SK-N-SH (cell line): ENCODE measurements around the gene SUN2. TPM values are rescaled to one million over a fixed set of nuclear protein-coding genes. Genes with fewer than 3 reads are reported as not detected.

Source experiments
- CTCF ChIA-PET: fragments of 300-600, 350-600 bp; formaldehyde crosslinking; extraction: SDS; loops from one replicate; lab custom pipeline; 2021; lab: Yijun Ruan, JAX
- POLR2A ChIA-PET: fragments of 350-600 bp; sonication (Branson Sonifier 250); formaldehyde crosslinking; extraction: SDS; loops from one replicate; lab custom pipeline; 2020; ENCODE audit warnings: antibody characterized with exemption, inconsistent platforms; lab: Yijun Ruan, JAX
- DNase-seq: peaks from one replicate; pipeline ENCODE4 v3.0.0; 2012
- H2AFZ ChIP-seq: fragments of 200-600 bp; sonication (generic); 2 replicates; pipeline ENCODE4 v1.8.1; 2016; ENCODE audit warnings: antibody characterized with exemption, mild to moderate bottlenecking, low read depth
- H3F3A ChIP-seq: fragments of 200-600 bp; sonication (generic); replicated peaks from 2 replicates; pipeline ENCODE3; 2016; ENCODE audit warnings: antibody characterized with exemption, mild to moderate bottlenecking; ENCODE audit not compliant: insufficient read depth
- H3K27ac ChIP-seq, 2 experiments: fragments of 200-500 bp in 1 of 2; fragments of 200-600 bp in 1 of 2; sonication (Bioruptor generic) in 1 of 2; sonication (generic), shearing (Covaris generic) in 1 of 2; 2 replicates each; pipeline versions ENCODE4 v1.5.1 to v1.6.1; 2014 to 2016; ENCODE audit warnings: low read depth in 2 of 2, inconsistent platforms in 1 of 2, low read length in 1 of 2, mild to moderate bottlenecking in 1 of 2, mixed read lengths in 1 of 2
- H3K27me3 ChIP-seq: fragments of 200-600 bp; sonication (generic), shearing (Covaris generic); 2 replicates; pipeline ENCODE4 v1.6.1; 2016; ENCODE audit warnings: mixed run types; ENCODE audit not compliant: insufficient read depth
- H3K36me3 ChIP-seq, 2 experiments: fragments of 200-500 bp in 1 of 2; fragments of 200-600 bp in 1 of 2; sonication (Bioruptor generic) in 1 of 2; sonication (generic) in 1 of 2; replicated peaks in 1 of 2; 2 replicates each; pipeline versions ENCODE3 to v1.5.1; 2014 to 2016; ENCODE audit warnings: low read length in 1 of 2, mild to moderate bottlenecking in 1 of 2; ENCODE audit not compliant: insufficient read depth in 2 of 2, control insufficient read depth in 1 of 2
- H3K4me1 ChIP-seq, 2 experiments: fragments of 200-500 bp in 1 of 2; fragments of 200-600 bp in 1 of 2; sonication (Bioruptor generic) in 1 of 2; sonication (generic), shearing (Covaris generic) in 1 of 2; 2 replicates each; pipeline versions ENCODE4 v1.5.1 to v1.6.1; 2014 to 2016; ENCODE audit warnings: low read depth in 1 of 2, low read length in 1 of 2, mixed run types in 1 of 2; ENCODE audit not compliant: insufficient read depth in 2 of 2, control insufficient read depth in 1 of 2
- H3K4me2 ChIP-seq: fragments of 200-600 bp; sonication (generic), shearing (Covaris generic); 2 replicates; pipeline ENCODE4 v1.6.1; 2017; ENCODE audit warnings: mixed run types
- H3K4me3 ChIP-seq, 2 experiments: fragments of 200-500 bp in 1 of 2; fragments of 200-600 bp in 1 of 2; sonication (Bioruptor generic) in 1 of 2; sonication (generic), shearing (Covaris generic) in 1 of 2; 2 replicates each; pipeline versions ENCODE4 v1.5.1 to v1.8.1; 2014 to 2016; ENCODE audit warnings: low read depth in 2 of 2, inconsistent platforms in 1 of 2, low read length in 1 of 2, mild to moderate bottlenecking in 1 of 2, mixed read lengths in 1 of 2, moderate library complexity in 1 of 2
- H3K79me2 ChIP-seq: fragments of 200-600 bp; sonication (generic); 2 replicates; pipeline ENCODE4 v1.8.1; 2017; ENCODE audit warnings: mild to moderate bottlenecking; ENCODE audit not compliant: insufficient read depth
- H3K9ac ChIP-seq: fragments of 200-600 bp; sonication (generic); 2 replicates; pipeline ENCODE4 v1.6.1; 2017; ENCODE audit warnings: mixed run types
- H3K9me2 ChIP-seq: fragments of 200-600 bp; sonication (generic); 2 replicates; pipeline ENCODE4 v1.6.1; 2017; ENCODE audit warnings: mixed run types
- H3K9me3 ChIP-seq: fragments of 200-600 bp; sonication (generic); 2 replicates; pipeline ENCODE4 v1.6.1; 2017; ENCODE audit warnings: mixed run types, mild to moderate bottlenecking, moderate library complexity
- H4K20me1 ChIP-seq: fragments of 200-600 bp; sonication (generic); 2 replicates; pipeline ENCODE4 v1.6.1; 2017; ENCODE audit warnings: mild to moderate bottlenecking, mixed run types; ENCODE audit not compliant: insufficient read depth
- CHD2 ChIP-seq: fragments of 150-350 bp; IDR thresholded peaks from 2 replicates; pipeline ENCODE4 v1.6.1; 2018; ENCODE audit warnings: low read length; ENCODE audit not compliant: partially characterized antibody
- EZH2phosphoT487 ChIP-seq: fragments of 200-600 bp; sonication (generic); IDR thresholded peaks from 2 replicates; pipeline ENCODE4 v1.6.1; 2017; ENCODE audit warnings: low read depth, mixed run types, mild to moderate bottlenecking, antibody characterized with exemption, moderate library complexity, borderline replicate concordance
- FOSL2 ChIP-seq: IDR thresholded peaks from 2 replicates; pipeline ENCODE4 v1.4.0; 2012; ENCODE audit warnings: low read depth, mild to moderate bottlenecking, moderate library complexity, borderline replicate concordance
- FOXM1 ChIP-seq: IDR thresholded peaks from 2 replicates; pipeline ENCODE4 v1.4.0; 2012; ENCODE audit warnings: low read depth, mild to moderate bottlenecking
- GABPA ChIP-seq: IDR thresholded peaks from 2 replicates; pipeline ENCODE4 v1.4.0; 2012; ENCODE audit warnings: low read depth, mild to moderate bottlenecking
- GATA2 ChIP-seq: sonication (generic); formaldehyde crosslinking; IDR thresholded peaks from 2 replicates; pipeline ENCODE4 v1.5.0; 2020; ENCODE audit warnings: mild to moderate bottlenecking, missing genetic modification reagents
- JUND ChIP-seq: IDR thresholded peaks from 2 replicates; pipeline ENCODE4 v1.4.0; 2012
- MEF2A ChIP-seq: IDR thresholded peaks from 2 replicates; pipeline ENCODE4 v1.4.0; 2012; ENCODE audit warnings: low read depth, borderline replicate concordance
- NRF1 ChIP-seq: IDR thresholded peaks from 2 replicates; pipeline ENCODE4 v1.6.1; 2012; ENCODE audit warnings: low read depth, mild to moderate bottlenecking, low read length
- RAD21 ChIP-seq: IDR thresholded peaks from 2 replicates; pipeline ENCODE4 v1.6.1; 2012; ENCODE audit warnings: mild to moderate bottlenecking, low read length
- RXRA ChIP-seq: IDR thresholded peaks from 2 replicates; pipeline ENCODE4 v1.4.0; 2012; ENCODE audit warnings: low read depth, mild to moderate bottlenecking, borderline replicate concordance
- SIN3A ChIP-seq: IDR thresholded peaks from 2 replicates; pipeline ENCODE4 v1.6.1; 2012; ENCODE audit warnings: low read depth, mild to moderate bottlenecking, low read length, moderate library complexity, borderline replicate concordance
- TAF1 ChIP-seq: IDR thresholded peaks from 2 replicates; pipeline ENCODE4 v1.6.1; 2012; ENCODE audit warnings: low read depth, mild to moderate bottlenecking, low read length, moderate library complexity, borderline replicate concordance
- TCF12 ChIP-seq: IDR thresholded peaks from 2 replicates; pipeline ENCODE4 v1.4.0; 2012
- TEAD4 ChIP-seq: IDR thresholded peaks from 2 replicates; pipeline ENCODE4 v1.4.0; 2012; ENCODE audit warnings: mild to moderate bottlenecking, borderline replicate concordance; ENCODE audit not compliant: insufficient read depth
- WGBS: methylation state at CpG from one replicate; pipeline ENCODE4 v1.1.6; 2017; ENCODE audit warnings: low lambda C conversion rate; 5-methylcytosine and 5-hydroxymethylcytosine counted together
- polyA plus RNA-seq, 3 experiments: library from polyadenylated mRNA; depleted of rRNA; stranded (reverse); fragments of >200 nt; gene quantifications; 2 replicates each; pipeline ENCODE4 v1.2.3, GENCODE V29; 2012
- TF ChIP-seq, protein P1 (sequence below): IDR thresholded peaks from 2 replicates; pipeline ENCODE4 v1.4.0; 2012; ENCODE audit warnings: low read depth
- TF ChIP-seq, protein P2 (sequence below): fragments of 150-350 bp; IDR thresholded peaks from 2 replicates; pipeline ENCODE4 v1.6.1; 2017; ENCODE audit warnings: antibody characterized with exemption, low read length, low read depth, borderline replicate concordance
- TF ChIP-seq, protein P3 (sequence below): fragments of 150-350 bp; IDR thresholded peaks from 2 replicates; pipeline ENCODE4 v1.6.1; 2016; ENCODE audit warnings: mild to moderate bottlenecking, low read depth, low read length
- TF ChIP-seq, protein P4 (sequence below): IDR thresholded peaks from 2 replicates; pipeline ENCODE4 v1.6.1; 2012; ENCODE audit warnings: mild to moderate bottlenecking, low read depth, low read length, moderate library complexity

Gene SUN2
- polyA plus RNA-seq, 1 of the 3 experiments (the other 2 are of a cell fraction), result 10.2 TPM

DNA sequence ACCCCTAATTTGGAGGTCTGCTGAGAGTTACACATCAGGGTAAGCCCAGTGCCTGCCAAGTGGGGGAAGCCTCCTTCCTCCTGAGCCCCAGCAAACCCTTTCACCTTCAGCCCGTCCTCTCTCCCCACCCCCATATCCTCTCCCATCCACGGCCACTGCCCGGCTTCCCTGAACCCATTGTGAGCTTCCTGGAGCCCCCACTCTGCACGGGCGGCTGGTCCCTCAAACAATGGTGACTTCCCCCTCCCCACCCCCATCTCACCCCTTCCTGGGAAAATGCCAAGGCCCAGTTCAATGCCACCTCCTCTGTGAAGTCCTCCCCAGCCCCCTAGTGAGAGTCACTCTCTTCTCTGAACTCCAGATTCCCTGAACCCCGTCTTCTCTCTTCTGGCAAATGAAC is 20.3 kb upstream of the SUN2 start:
- no peaks in the 10 kb centered on the region for H3K9me3 ChIP-seq
- no peak overlapping the region for H3K4me2 ChIP-seq
- 93% methylated on average over 5 of the region's 6 CpGs for WGBS
- no peaks in the 10 kb centered on the region for H3K36me3 ChIP-seq
- no peaks in the 10 kb centered on the region for H3K79me2 ChIP-seq
- H3K4me1 ChIP-seq, result no peaks in the 10 kb centered on the region
- H4K20me1 ChIP-seq, result no peaks in the 10 kb centered on the region
- no peak overlapping the region for H3K9ac ChIP-seq
- no peaks in the 10 kb centered on the region for H3K9me2 ChIP-seq
- H3F3A ChIP-seq, result no peaks in the 10 kb centered on the region
- POLR2A ChIA-PET, result no interaction called here
- H3K27me3 ChIP-seq, result no peaks in the 10 kb centered on the region
- DNase-seq, result no peak
- no peak overlapping the region for H3K4me3 ChIP-seq
- H3K27ac ChIP-seq, result no peak overlapping the region
- TF ChIP-seq NRF1, result no peak
- TF ChIP-seq FOSL2, result no peak
- TF ChIP-seq FOXM1, result no peak
- no peak for TF ChIP-seq TCF12
- TF ChIP-seq EZH2phosphoT487, result no peak
- TF ChIP-seq GATA2, result no peak
- TF ChIP-seq, protein P1, sequence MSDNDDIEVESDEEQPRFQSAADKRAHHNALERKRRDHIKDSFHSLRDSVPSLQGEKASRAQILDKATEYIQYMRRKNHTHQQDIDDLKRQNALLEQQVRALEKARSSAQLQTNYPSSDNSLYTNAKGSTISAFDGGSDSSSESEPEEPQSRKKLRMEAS, result no peak
- no peak for TF ChIP-seq MEF2A
- TF ChIP-seq, all 33 proteins: peak for 0
- H2AFZ ChIP-seq, result no peak overlapping the region
- CTCF ChIA-PET, result interaction anchor here (0.9 kb wide), 1 partner anchor 10 kb away, joined by 3 read pairs; no protein-coding TSS in a partner anchor

DNA sequence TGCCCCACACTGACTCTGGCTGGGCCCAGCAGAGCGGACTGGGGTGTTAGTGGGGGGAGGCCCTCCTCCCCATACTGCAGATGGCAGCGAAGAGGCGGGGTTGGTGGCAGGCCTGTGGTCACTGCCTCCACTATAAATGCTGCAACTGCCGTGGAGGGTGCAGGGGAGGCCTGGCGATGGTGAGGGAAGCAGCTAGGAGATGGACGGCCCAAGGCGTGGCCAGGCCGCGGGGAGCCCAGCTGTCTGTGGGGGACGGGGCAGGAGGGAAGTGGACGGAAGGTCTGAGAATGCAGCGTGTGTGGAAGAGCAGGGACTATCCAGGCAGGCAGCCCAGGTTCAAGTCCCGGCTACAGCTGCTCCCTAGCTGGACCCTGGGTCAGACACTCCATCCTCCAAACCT is 19.9 kb upstream of the SUN2 start:
- DNase-seq, result no peak
- Histone ChIP-seq H3K9me2 (no peaks in the 10 kb centered on the region), H4K20me1 (no peaks in the 10 kb centered on the region), H3K4me2 (no peak overlapping the region), H3K4me3 (no peak overlapping the region), H2AFZ (no peak overlapping the region), H3K9ac (no peak overlapping the region), H3F3A (no peaks in the 10 kb centered on the region), H3K4me1 (no peaks in the 10 kb centered on the region), H3K27ac (no peak overlapping the region), H3K79me2 (no peaks in the 10 kb centered on the region), H3K36me3 (no peaks in the 10 kb centered on the region), H3K9me3 (no peaks in the 10 kb centered on the region), H3K27me3 (no peaks in the 10 kb centered on the region)
- no peak for TF ChIP-seq NRF1
- TF ChIP-seq, protein P2, sequence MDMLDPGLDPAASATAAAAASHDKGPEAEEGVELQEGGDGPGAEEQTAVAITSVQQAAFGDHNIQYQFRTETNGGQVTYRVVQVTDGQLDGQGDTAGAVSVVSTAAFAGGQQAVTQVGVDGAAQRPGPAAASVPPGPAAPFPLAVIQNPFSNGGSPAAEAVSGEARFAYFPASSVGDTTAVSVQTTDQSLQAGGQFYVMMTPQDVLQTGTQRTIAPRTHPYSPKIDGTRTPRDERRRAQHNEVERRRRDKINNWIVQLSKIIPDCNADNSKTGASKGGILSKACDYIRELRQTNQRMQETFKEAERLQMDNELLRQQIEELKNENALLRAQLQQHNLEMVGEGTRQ, result no peak
- TF ChIP-seq RXRA, result no peak
- no peak for TF ChIP-seq TAF1
- no peak for TF ChIP-seq SIN3A
- TF ChIP-seq, protein P3, sequence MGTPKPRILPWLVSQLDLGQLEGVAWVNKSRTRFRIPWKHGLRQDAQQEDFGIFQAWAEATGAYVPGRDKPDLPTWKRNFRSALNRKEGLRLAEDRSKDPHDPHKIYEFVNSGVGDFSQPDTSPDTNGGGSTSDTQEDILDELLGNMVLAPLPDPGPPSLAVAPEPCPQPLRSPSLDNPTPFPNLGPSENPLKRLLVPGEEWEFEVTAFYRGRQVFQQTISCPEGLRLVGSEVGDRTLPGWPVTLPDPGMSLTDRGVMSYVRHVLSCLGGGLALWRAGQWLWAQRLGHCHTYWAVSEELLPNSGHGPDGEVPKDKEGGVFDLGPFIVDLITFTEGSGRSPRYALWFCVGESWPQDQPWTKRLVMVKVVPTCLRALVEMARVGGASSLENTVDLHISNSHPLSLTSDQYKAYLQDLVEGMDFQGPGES, result no peak
- no peak for TF ChIP-seq TCF12
- no peak for TF ChIP-seq RAD21
- no peak for TF ChIP-seq FOSL2
- no peak for TF ChIP-seq TEAD4
- TF ChIP-seq GABPA, result no peak
- TF ChIP-seq, protein P4, sequence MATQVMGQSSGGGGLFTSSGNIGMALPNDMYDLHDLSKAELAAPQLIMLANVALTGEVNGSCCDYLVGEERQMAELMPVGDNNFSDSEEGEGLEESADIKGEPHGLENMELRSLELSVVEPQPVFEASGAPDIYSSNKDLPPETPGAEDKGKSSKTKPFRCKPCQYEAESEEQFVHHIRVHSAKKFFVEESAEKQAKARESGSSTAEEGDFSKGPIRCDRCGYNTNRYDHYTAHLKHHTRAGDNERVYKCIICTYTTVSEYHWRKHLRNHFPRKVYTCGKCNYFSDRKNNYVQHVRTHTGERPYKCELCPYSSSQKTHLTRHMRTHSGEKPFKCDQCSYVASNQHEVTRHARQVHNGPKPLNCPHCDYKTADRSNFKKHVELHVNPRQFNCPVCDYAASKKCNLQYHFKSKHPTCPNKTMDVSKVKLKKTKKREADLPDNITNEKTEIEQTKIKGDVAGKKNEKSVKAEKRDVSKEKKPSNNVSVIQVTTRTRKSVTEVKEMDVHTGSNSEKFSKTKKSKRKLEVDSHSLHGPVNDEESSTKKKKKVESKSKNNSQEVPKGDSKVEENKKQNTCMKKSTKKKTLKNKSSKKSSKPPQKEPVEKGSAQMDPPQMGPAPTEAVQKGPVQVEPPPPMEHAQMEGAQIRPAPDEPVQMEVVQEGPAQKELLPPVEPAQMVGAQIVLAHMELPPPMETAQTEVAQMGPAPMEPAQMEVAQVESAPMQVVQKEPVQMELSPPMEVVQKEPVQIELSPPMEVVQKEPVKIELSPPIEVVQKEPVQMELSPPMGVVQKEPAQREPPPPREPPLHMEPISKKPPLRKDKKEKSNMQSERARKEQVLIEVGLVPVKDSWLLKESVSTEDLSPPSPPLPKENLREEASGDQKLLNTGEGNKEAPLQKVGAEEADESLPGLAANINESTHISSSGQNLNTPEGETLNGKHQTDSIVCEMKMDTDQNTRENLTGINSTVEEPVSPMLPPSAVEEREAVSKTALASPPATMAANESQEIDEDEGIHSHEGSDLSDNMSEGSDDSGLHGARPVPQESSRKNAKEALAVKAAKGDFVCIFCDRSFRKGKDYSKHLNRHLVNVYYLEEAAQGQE, result no peak
- TF ChIP-seq, protein P1, result no peak
- no peak for TF ChIP-seq CHD2
- no peak for TF ChIP-seq JUND
- WGBS, result 100% methylated on average over 1 of the region's 13 CpGs
- ChIA-PET POLR2A (no interaction called here), CTCF (interaction anchor here (0.9 kb wide), 1 partner anchor 9 kb away, joined by 3 read pairs; no protein-coding TSS in a partner anchor)
